GM13977 (cell line): Measurements from ENCODE around the gene DENND6B.
A peak's percentile ranks its signal among the peaks of the same experiment; 100 is the strongest.
"Not testable (repeated sequence)": the region's sequence is repeated elsewhere in the genome, so short reads cannot be mapped to it uniquely, and the experiment has no call there.

ENCODE experiments used
- DNase-seq: peaks from one replicate; pipeline ENCODE4 v3.0.0; 2012; ENCODE audit warnings: low spot score
- in situ Hi-C: fragments of 300-500 bp; cut with MboI; formaldehyde crosslinking; loops from one replicate; pipeline ENCODE4 v1.12.0; 2022; ENCODE audit warnings: low sequenced_read_pairs, low pct_unique_long_range_greater_than_20kb, mixed read lengths, inconsistent platforms; ENCODE audit not compliant: unreplicated experiment
- TF ChIP-seq, protein P1 (sequence below): IDR thresholded peaks from 2 replicates; pipeline ENCODE4 v1.5.1; 2012; ENCODE audit warnings: mild to moderate bottlenecking, control low read depth; ENCODE audit not compliant: insufficient read depth; ENCODE audit errors: extremely low read depth, missing control alignments

The DENND6B gene

DNA sequence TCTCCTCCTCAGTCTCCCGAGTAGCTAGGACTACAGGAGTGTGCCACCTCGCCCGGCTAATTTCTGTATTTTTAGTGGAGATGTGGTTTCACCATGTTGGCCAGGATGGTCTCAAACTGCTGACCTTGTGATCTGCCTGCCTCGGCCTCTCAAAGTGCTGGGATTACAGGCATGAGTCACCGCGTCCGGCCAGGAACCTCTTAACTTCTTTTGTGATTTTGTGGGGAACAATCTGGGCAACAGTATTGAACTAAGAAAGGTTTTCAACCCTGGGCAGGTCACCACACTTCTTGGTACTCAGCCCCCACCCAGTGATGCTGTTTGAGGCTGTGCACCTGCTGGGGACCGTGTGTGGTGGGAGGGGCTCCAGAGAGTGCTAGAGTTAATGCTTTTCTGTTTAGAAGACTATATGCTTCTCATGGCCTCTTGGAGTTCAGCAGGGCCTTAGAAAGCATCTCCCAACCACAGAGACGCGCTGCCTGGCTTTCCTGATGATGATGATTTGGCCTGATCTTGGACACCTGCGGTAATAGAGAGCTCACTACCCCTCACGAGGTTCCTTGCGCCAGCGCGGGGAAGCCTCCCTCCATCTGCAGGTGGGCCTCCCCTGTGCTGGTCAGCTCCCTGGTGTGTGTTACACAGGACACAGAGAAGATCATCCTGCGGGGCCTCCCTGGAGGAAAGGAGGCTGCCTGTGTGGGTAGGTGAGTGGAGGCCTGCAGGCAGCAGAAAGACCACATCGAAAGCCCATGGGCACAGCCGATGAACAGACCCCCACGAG lies 1.2 kb downstream of the DENND6B start:
- in situ Hi-C loops, result loop anchor here (10.0 kb wide), 1 partner anchor 51 kb away; the partner anchor contains the start of gene MAPK11
- DNase-seq, result peak; percentile 23
- TF ChIP-seq, protein P1, sequence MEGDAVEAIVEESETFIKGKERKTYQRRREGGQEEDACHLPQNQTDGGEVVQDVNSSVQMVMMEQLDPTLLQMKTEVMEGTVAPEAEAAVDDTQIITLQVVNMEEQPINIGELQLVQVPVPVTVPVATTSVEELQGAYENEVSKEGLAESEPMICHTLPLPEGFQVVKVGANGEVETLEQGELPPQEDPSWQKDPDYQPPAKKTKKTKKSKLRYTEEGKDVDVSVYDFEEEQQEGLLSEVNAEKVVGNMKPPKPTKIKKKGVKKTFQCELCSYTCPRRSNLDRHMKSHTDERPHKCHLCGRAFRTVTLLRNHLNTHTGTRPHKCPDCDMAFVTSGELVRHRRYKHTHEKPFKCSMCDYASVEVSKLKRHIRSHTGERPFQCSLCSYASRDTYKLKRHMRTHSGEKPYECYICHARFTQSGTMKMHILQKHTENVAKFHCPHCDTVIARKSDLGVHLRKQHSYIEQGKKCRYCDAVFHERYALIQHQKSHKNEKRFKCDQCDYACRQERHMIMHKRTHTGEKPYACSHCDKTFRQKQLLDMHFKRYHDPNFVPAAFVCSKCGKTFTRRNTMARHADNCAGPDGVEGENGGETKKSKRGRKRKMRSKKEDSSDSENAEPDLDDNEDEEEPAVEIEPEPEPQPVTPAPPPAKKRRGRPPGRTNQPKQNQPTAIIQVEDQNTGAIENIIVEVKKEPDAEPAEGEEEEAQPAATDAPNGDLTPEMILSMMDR, result no peak

DNA sequence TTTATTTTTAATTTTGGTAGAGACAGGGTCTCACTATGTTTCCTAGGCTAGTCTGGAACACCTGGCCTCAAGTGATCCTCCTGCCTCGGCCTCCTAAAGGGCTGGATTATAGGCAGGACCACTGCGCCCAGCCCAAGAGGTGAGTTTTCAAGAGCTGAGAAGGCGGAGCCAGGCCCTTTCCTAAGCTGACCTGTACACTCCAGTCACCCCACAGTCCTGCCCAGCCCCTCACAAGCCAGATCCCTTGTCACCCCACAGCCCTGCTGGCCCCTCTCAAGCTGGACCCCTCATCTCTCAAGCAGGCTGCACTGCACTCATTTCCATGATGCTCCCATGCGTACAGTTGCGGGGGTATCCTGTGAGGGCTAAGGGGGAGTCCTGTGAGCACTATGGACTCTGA lies 2.9 kb downstream of the DENND6B start:
- in situ Hi-C loops, result loop anchor here (10.0 kb wide), 1 partner anchor 49 kb away; the partner anchor contains the start of gene MAPK11
- TF ChIP-seq, protein P1, result no peak

DNA sequence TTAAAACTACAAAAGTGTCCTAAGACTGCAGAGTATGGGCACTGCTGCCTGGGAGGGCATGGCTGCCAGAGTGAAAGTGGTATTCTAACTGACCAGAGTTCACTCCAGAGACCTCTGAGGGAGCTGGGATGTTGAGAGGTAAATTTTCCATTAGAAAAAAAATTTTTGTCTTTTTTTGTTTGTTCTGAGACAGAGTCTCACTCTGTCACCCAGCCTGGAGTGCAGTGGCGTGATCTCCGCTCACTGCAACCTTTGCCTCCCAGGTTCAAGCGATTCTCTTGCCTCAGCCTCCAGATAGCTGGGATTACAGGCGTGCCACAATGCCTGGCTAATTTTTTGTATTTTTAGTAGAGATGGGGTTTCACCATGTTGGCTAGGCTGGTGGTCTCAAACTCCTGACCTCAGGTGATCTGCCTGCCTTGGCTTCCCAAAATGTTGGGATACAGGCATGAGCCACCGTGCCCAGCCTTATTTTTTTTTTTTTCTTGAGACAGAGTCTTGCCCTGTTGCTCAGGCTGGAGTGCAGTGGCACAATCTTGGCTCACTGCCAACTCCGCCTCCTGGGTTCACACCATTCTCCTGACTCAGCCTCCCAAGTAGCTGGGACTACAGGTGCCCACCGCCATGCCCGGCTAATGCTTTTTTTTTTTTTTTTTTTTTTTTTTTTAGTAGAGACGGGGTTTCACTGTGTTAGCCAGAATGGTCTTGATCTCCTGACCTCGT lies 4.3 kb downstream of the DENND6B start:
- in situ Hi-C loops, result loop anchor here (10.0 kb wide), 1 partner anchor 48 kb away; the partner anchor contains the start of gene MAPK11
- not testable (repeated sequence) for DNase-seq

More for the DNA sequence above, 2.9 kb downstream of the DENND6B start:
- no peak for DNase-seq

DNA sequence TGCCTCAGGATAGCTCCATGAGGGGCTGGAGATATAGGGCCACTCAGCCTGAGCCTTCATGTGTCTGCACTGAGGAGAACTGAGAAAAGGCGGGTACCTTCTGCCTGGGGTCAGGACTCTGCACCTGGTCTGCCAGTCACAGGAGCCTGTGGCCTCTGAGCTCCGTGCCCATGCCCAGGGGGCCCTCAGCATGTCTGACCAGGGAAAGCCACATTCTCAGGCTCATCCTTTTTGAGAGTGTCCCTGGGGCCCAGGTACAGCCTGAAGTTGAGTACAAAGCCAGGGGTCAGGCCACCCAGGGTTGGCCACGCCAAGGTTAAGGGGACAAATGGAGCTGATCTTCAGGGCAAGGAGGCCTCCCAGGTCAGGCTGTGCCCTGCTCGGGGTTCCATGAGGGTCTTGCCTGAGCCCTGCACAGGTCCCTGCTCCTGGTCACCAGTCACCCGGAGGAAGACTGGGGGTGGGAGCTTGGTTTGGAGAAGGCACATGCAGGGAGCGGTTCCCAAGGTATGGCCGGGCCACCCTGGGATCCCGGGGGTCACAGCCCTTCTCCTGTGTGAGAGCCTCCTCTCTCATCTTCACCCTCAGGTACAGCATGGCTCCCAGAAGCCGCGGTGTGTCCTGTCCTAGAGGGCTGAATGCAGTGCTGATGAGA lies 6.0 kb downstream of the DENND6B start:
- DNase-seq, result peak; percentile 17
- in situ Hi-C loops, result loop anchor here (10.0 kb wide), 1 partner anchor 46 kb away; the partner anchor contains the start of gene MAPK11
- TF ChIP-seq, protein P1, result no peak

DNA sequence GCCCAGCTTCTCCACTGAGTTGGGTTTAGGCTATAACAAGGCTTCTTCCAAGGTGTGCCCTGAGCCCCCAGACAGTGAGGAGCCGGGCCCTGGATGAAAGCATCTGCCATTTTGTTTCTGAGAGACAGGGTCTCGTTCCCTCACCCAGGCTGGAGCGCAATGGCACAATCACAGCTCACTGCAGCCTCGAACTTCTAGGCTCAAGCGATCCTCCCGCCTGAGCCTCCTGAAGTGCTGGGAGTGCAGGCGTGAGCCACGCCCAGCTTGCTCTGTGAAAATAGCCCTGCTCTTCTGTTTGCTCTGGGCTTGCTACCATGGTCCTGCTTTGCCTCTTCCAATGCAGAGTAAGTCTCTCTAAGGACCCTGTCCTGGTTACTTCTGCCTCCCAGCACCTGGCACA lies 6.7 kb downstream of the DENND6B start:
- in situ Hi-C loops, result loop anchor here (10.0 kb wide), 1 partner anchor 45 kb away; the partner anchor contains the start of gene MAPK11
- no peak for DNase-seq
- TF ChIP-seq, protein P1, result no peak

DNA sequence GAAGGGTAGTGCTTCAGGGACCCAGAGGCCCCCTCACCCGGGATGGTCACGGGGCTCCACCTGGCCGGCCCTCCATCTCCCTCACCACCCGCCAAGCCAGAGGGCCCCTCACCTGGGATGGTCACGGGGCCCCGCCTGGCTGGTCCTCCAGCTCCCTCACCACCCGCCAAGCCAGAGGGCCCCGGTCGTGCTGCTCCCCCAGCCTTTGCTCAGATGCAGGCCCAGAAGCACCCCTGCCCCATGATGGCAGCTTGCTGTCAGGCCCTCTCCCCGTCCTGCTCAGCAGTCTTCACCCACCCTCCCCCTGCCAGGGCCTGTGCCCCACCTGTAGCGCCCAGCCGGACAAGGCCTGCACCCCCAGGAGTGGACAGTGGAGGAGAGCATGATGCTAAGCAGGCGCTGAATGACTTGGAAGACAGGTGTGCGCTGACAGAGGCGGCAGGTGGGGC lies 7.3 kb downstream of the DENND6B start:
- TF ChIP-seq, protein P1, result no peak
- peak; percentile 15 for DNase-seq
- in situ Hi-C loops, result no loop called here
